ENCODE measurements around the gene TNK2. TPM values are rescaled to one million over a fixed set of nuclear protein-coding genes. Genes with fewer than 3 reads are reported as not detected.

TNK2 gene
- total and polyA plus RNA-seq, 2 donors (not counting 1 experiment from before 2014, with no cell fraction given): 131 to 198 TPM

GRCh38 chr3:195849322-195850074, 58.9 kb downstream of the TNK2 start:
- Mint-ChIP-seq H3K4me1 (peaks cover 7% of the 10 kb centered on the region), H3K9me3 (ENCODE audit: insufficient read depth) (no peaks in the 10 kb centered on the region), H3K27me3 (peaks cover 23% of the 10 kb centered on the region), H3K27ac (no peak overlapping the region), H3K4me3 (no peak overlapping the region)
- Histone ChIP-seq H3K27me3 (replicated peaks in 1 of 4; ENCODE audit: control extremely low read depth in 1 of 4, control insufficient read depth in 3 of 4, insufficient read depth in 4 of 4, low read length in 3 of 4) (no peaks in the 10 kb centered on the region), H3K4me2 (replicated peaks; ENCODE audit: low read depth, low read length, poor library complexity, severe bottlenecking) (peak overlapping the region; percentile 22), H4K20me1 (ENCODE audit: control insufficient read depth, insufficient read depth, low read length, poor library complexity, severe bottlenecking) (no peaks in the 10 kb centered on the region), H3K9me3 (ENCODE audit: control extremely low read depth in 1 of 3, control insufficient read depth in 2 of 3, insufficient read depth in 1 of 3, low read length in 2 of 3) (no peaks in the 10 kb centered on the region), H3K27ac (ENCODE audit: low read length in 2 of 2) (no peak overlapping the region), H3K9ac (ENCODE audit: low read length) (no peak overlapping the region), H3K36me3 (replicated peaks in 1 of 2; ENCODE audit: control extremely low read depth in 1 of 2, control insufficient read depth in 1 of 2, extremely low read depth in 1 of 2, insufficient read depth in 2 of 2, low read length in 1 of 2) (no peaks in the 10 kb centered on the region), H3K79me2 (ENCODE audit: control insufficient read depth, insufficient read depth, low read length) (no peaks in the 10 kb centered on the region), H2AFZ (ENCODE audit: insufficient read depth, low read depth, low read length, poor library complexity, severe bottlenecking) (no peak overlapping the region), H3K4me3 (ENCODE audit: control extremely low read depth in 1 of 5, extremely low read depth in 1 of 5, insufficient read depth in 1 of 5, low read depth in 2 of 5, low read length in 4 of 5) (no peak overlapping the region), H3K4me1 (ENCODE audit: control insufficient read depth in 2 of 2, insufficient read depth in 2 of 2, low read length in 2 of 2) (peaks cover 4 to 8% of the 10 kb centered on the region in 2 donors)
- POLR2A ChIA-PET: no interaction called here
- CTCF ChIA-PET: interaction anchor here (0.9 to 6.7 kb wide), 12 partner anchors 8 to 287 kb away, joined by 3 to 33 read pairs (median 6); partner anchors contain the start of gene TNK2
- 93% methylated on average over 43 of the region's 53 CpGs for WGBS (ENCODE audit: insufficient coverage)
- TF ChIP-seq CTCF (IDR thresholded peaks at IDR 0.05) (no peak), EZH2 (IDR thresholded peaks at IDR 0.05; ENCODE audit: borderline replicate concordance, insufficient read depth, low read depth, low read length, poor library complexity, severe bottlenecking) (no peak)
- DNase-seq (no peak), ATAC-seq (ENCODE audit: low read depth) (no peak)
- intact Hi-C loops (cut with micrococcal nuclease): loop anchor here (2.0 to 10.0 kb wide), 3 partner anchors 197 to 579 kb away; partner anchors contain the start of gene XXYLT1
